GM12878 (cell line): Measurements from ENCODE around the gene EYA4. TPM values are rescaled to one million over a fixed set of nuclear protein-coding genes. Genes with fewer than 3 reads are reported as not detected.

Experiments
- ATAC-seq: fragments of 200-7000 bp; cut with Tn5 transposase; 3 replicates; pipeline ENCODE4 v1.9.1; 2020; ENCODE audit warnings: mild to moderate bottlenecking, moderate library complexity
- BruUV-seq: library from RNA; stranded (reverse); fragments of 400-500 nt; replicated peaks from 2 replicates; lab custom pipeline; 2021; lab: Mats Ljungman, UMichigan
- CTCF ChIA-PET: fragments of 300-600 bp; sonication (Branson Sonifier 250); formaldehyde crosslinking; extraction: SDS; loops from one replicate; lab custom pipeline; 2021; ENCODE audit warnings: inconsistent platforms; lab: Yijun Ruan, JAX
- POLR2A ChIA-PET: fragments of 350-600 bp; formaldehyde crosslinking; extraction: SDS; loops from one replicate; lab custom pipeline; 2021; ENCODE audit warnings: inconsistent platforms; lab: Charles Lee
- RAD21 ChIA-PET: fragments of 300-600 bp; sonication (Branson Sonifier 250); formaldehyde crosslinking; loops from one replicate; lab custom pipeline; 2023; ENCODE audit warnings: antibody characterized with exemption; ENCODE audit not compliant: unreplicated experiment; lab: Charles Lee
- SMC1A ChIA-PET: fragments of 300-600 bp; sonication (Branson Sonifier 250); formaldehyde crosslinking; loops from one replicate; lab custom pipeline; 2023; ENCODE audit not compliant: unreplicated experiment, uncharacterized antibody; lab: Charles Lee
- DNase-seq: peaks from one replicate; pipeline ENCODE4 v3.0.0-alpha.2; 2011; ENCODE audit warnings: low read depth, low spot score
- FAIRE-seq: peaks from 3 replicates; lab custom pipeline; 2011; peaks lifted over from hg19 to GRCh38; lab: Jason Lieb, UNC
- H2AFZ ChIP-seq: 2 replicates; pipeline ENCODE4 v1.6.0; 2011; ENCODE audit warnings: low read depth, low read length, control low read depth; ENCODE audit not compliant: control insufficient read depth
- H3K27ac ChIP-seq: 2 replicates; pipeline ENCODE4 v1.5.1; 2011; ENCODE audit warnings: control low read depth; ENCODE audit not compliant: control insufficient read depth, insufficient read depth
- H3K27me3 ChIP-seq, 2 experiments: replicated peaks in 1 of 2; 2 replicates each; pipeline versions ENCODE4 v1.6.0 to v1.6.1; 2011; ENCODE audit warnings: low read length in 1 of 2; ENCODE audit not compliant: control insufficient read depth in 2 of 2, insufficient read depth in 2 of 2
- H3K36me3 ChIP-seq, 2 experiments: 2 replicates each; pipeline ENCODE4 v1.5.1; 2011; ENCODE audit warnings: low read length in 1 of 2; ENCODE audit not compliant: control insufficient read depth in 2 of 2, insufficient read depth in 2 of 2
- H3K4me1 ChIP-seq: 2 replicates; pipeline ENCODE4 v1.6.1; 2011; ENCODE audit warnings: mild to moderate bottlenecking, low read length, moderate library complexity, mixed read lengths; ENCODE audit not compliant: control insufficient read depth, insufficient read depth
- H3K4me2 ChIP-seq: 2 replicates; pipeline ENCODE4 v1.6.0; 2011; ENCODE audit warnings: control low read depth; ENCODE audit not compliant: control insufficient read depth, insufficient read depth
- H3K4me3 ChIP-seq: fragments of 200-600 bp; sonication (generic); 2 replicates; pipeline ENCODE4 v1.5.1; 2016
- H3K79me2 ChIP-seq: 2 replicates; pipeline ENCODE4 v1.6.0; 2011; ENCODE audit warnings: low read length; ENCODE audit not compliant: control insufficient read depth, insufficient read depth
- H3K9ac ChIP-seq: 2 replicates; pipeline ENCODE4 v1.8.0; 2011; ENCODE audit warnings: low read length, control low read depth, mixed read lengths; ENCODE audit not compliant: control insufficient read depth, insufficient read depth
- H3K9me3 ChIP-seq: replicated peaks from 3 replicates; pipeline ENCODE4 v1.5.1; 2011; ENCODE audit warnings: mild to moderate bottlenecking, low read length; ENCODE audit not compliant: control insufficient read depth, insufficient read depth
- H4K20me1 ChIP-seq: 2 replicates; pipeline ENCODE4 v1.6.0; 2011; ENCODE audit not compliant: control insufficient read depth, insufficient read depth
- ATF7 ChIP-seq: fragments of 450-650 bp; IDR thresholded peaks from 2 replicates; pipeline ENCODE4 v1.6.1; 2016; ENCODE audit warnings: low read depth, mild to moderate bottlenecking
- CBX5 ChIP-seq: sonication (generic); IDR thresholded peaks from 2 replicates; pipeline ENCODE4 v1.6.1; 2016; ENCODE audit warnings: low read depth, moderate library complexity, mild to moderate bottlenecking, inconsistent platforms
- DPF2 ChIP-seq: fragments of 450-650 bp; IDR thresholded peaks from 2 replicates; pipeline ENCODE4 v1.6.1; 2017; ENCODE audit warnings: mild to moderate bottlenecking
- ELK1 ChIP-seq: IDR thresholded peaks from 2 replicates; pipeline ENCODE4 v1.6.1; 2012; ENCODE audit warnings: low read depth, low read length, improper control_type of control experiment
- ESRRA ChIP-seq: IDR thresholded peaks from 2 replicates; pipeline ENCODE4 v1.6.1; 2012; ENCODE audit warnings: mild to moderate bottlenecking, low read length, improper control_type of control experiment
- FOXK2 ChIP-seq: fragments of 450-650 bp; IDR thresholded peaks from 2 replicates; pipeline ENCODE4 v1.6.1; 2017; ENCODE audit warnings: mild to moderate bottlenecking, moderate library complexity
- KDM1A ChIP-seq: fragments of 200-600 bp; sonication (generic); IDR thresholded peaks from 2 replicates; pipeline ENCODE4 v1.6.1; 2016; ENCODE audit warnings: borderline replicate concordance
- MYC ChIP-seq: IDR thresholded peaks from 2 replicates; pipeline ENCODE4 v1.6.1; 2011; ENCODE audit warnings: mild to moderate bottlenecking, low read length, moderate library complexity, inconsistent platforms; ENCODE audit not compliant: insufficient read depth, insufficient replicate concordance, insufficient read length, severe bottlenecking
- NR2C1 ChIP-seq: fragments of 450-650 bp; IDR thresholded peaks from 2 replicates; pipeline ENCODE4 v1.6.1; 2017; ENCODE audit warnings: antibody characterized with exemption, mild to moderate bottlenecking, moderate library complexity
- PBX3 ChIP-seq: IDR thresholded peaks from 2 replicates; pipeline ENCODE4 v1.6.1; 2011; ENCODE audit warnings: mild to moderate bottlenecking, low read depth, low read length, moderate library complexity; ENCODE audit not compliant: insufficient replicate concordance
- POLR2AphosphoS5 ChIP-seq: IDR thresholded peaks from 2 replicates; pipeline ENCODE4 v1.6.1; 2011; ENCODE audit warnings: mild to moderate bottlenecking, low read length, inconsistent platforms
- POU2F2 ChIP-seq: IDR thresholded peaks from 3 replicates; pipeline ENCODE4 v1.6.1; 2011; ENCODE audit warnings: low read depth, mild to moderate bottlenecking, low read length, borderline replicate concordance
- RELB ChIP-seq: fragments of 450-650 bp; IDR thresholded peaks from 2 replicates; pipeline ENCODE4 v1.6.1; 2017; ENCODE audit warnings: low read depth, mild to moderate bottlenecking, moderate library complexity
- SMC3 ChIP-seq: IDR thresholded peaks from 2 replicates; pipeline ENCODE4 v1.6.1; 2011; ENCODE audit warnings: low read length, improper control_type of control experiment, borderline replicate concordance
- SPI1 ChIP-seq: IDR thresholded peaks from 2 replicates; pipeline ENCODE4 v1.6.1; 2011; ENCODE audit warnings: low read depth, mild to moderate bottlenecking, low read length, moderate library complexity, borderline replicate concordance; ENCODE audit not compliant: insufficient read depth
- WGBS: methylation state at CpG from one replicate; pipeline ENCODE4 v1.1.6; 2016; ENCODE audit warnings: low lambda C conversion rate; ENCODE audit not compliant: insufficient replicate concordance, insufficient coverage; ENCODE audit errors: missing lambda C conversion rate; 5-methylcytosine and 5-hydroxymethylcytosine counted together
- in situ Hi-C: fragments of 300-500 bp; cut with MboI; formaldehyde crosslinking; loops from 9 replicates; pipeline ENCODE4 v1.14.3; 2018; ENCODE audit warnings: mixed read lengths
- intact Hi-C: fragments of 100-400 bp; cut with micrococcal nuclease; formaldehyde crosslinking; loops from one replicate; pipeline ENCODE4 v1.14.2; 2022; ENCODE audit not compliant: unreplicated experiment
- polyA plus RNA-seq, 11 experiments: library from polyadenylated mRNA; depleted of rRNA in 4 of 11; unstranded in 6 of 11; stranded (reverse) in 5 of 11; fragments of >200 nt; fragmentation: Nextera tagmentation in 4 of 11; fragmentation: Illumina TruSeq in 1 of 11; extraction: Ambion mirVana in 4 of 11; extraction: Trizol in 1 of 11; gene quantifications; 1 replicate in 1 of 11; 2 replicates in 10 of 11; pipeline versions ENCODE4 v1.2.1 to v1.2.3, GENCODE V29; 2011 to 2016; ENCODE audit warnings: inconsistent platforms in 2 of 11, missing spikeins in 2 of 11, low read depth in 1 of 11
- total RNA-seq, 4 experiments: library from RNA; depleted of rRNA in 3 of 4; stranded (reverse); fragments of >200 nt in 3 of 4; fragmentation: Illumina TruSeq in 1 of 4; extraction: Trizol in 1 of 4; gene quantifications; 2 replicates each; pipeline versions ENCODE4 v1.2.1 to v1.2.3, GENCODE V29; 2013 to 2021

Gene EYA4
- total and polyA plus RNA-seq, 10 of the 15 experiments (the other 5 are each of a cell fraction or from before 2014, with no cell fraction given): 0.02 TPM; not detected in 9

- no peak overlapping the region for H3K4me2 ChIP-seq
Measured at GRCh38 chr6:133559926-133560325, 318.8 kb downstream of the EYA4 start.

More at GRCh38 chr6:133559926-133560325, 318.8 kb downstream of the EYA4 start:
- no peaks in the 10 kb centered on the region for H4K20me1 ChIP-seq
- DNase-seq: no peak
- intact Hi-C loops (loop anchor here (10.0 kb wide), 1 partner anchor 275 kb away; no protein-coding TSS in a partner anchor), in situ Hi-C loops (loop anchor here (10.0 to 25.0 kb wide), 4 partner anchors 355 to 595 kb away; no protein-coding TSS in a partner anchor)
- ChIA-PET SMC1A (no interaction called here), POLR2A (no interaction called here), CTCF (no interaction called here), RAD21 (no interaction called here)
- no peak overlapping the region for H2AFZ ChIP-seq
- H3K4me1 ChIP-seq: no peaks in the 10 kb centered on the region
- H3K36me3 ChIP-seq: no peaks in the 10 kb centered on the region
- BruUV-seq: no TSS peak
- no peak overlapping the region for H3K27ac ChIP-seq
- ATAC-seq: no peak
- no peak overlapping the region for H3K4me3 ChIP-seq
- H3K9ac ChIP-seq: no peak overlapping the region
- 0% methylated on average over 2 of the region's 2 CpGs for WGBS
- no peak for FAIRE-seq
- H3K9me3 ChIP-seq: no peaks in the 10 kb centered on the region
- no peaks in the 10 kb centered on the region for H3K27me3 ChIP-seq
- H3K79me2 ChIP-seq: no peaks in the 10 kb centered on the region
- TF ChIP-seq SPI1 (no peak), ELK1 (no peak), SMC3 (no peak), DPF2 (no peak), KDM1A (no peak), ATF7 (no peak), POLR2AphosphoS5 (no peak), RELB (no peak), CBX5 (no peak), POU2F2 (no peak), FOXK2 (no peak), PBX3 (no peak), NR2C1 (no peak), MYC (no peak), ESRRA (no peak)
- TF ChIP-seq, all 136 proteins: peak for 0
